PFSK-1 (cell line): Measurements from ENCODE around the gene SENP2.

ENCODE experiments used
- POLR2AphosphoS5 ChIP-seq: IDR thresholded peaks from 2 replicates; pipeline ENCODE4 v1.6.1; 2012; ENCODE audit warnings: low read depth, mild to moderate bottlenecking, control low read depth, low read length, moderate library complexity
- SIN3A ChIP-seq: IDR thresholded peaks from 2 replicates; pipeline ENCODE4 v1.6.1; 2012; ENCODE audit warnings: mild to moderate bottlenecking, low read length, moderate library complexity, borderline replicate concordance; ENCODE audit not compliant: insufficient read depth
- TAF1 ChIP-seq: IDR thresholded peaks from 2 replicates; pipeline ENCODE4 v1.6.1; 2012; ENCODE audit warnings: low read length, control low read depth, borderline replicate concordance; ENCODE audit not compliant: insufficient read depth
- TF ChIP-seq, protein P1 (sequence below), 2 experiments: IDR thresholded peaks; 2 replicates each; pipeline versions ENCODE4 v1.6.1 to v1.8.0; 2011 to 2012; ENCODE audit warnings: low read depth in 2 of 2, low read length in 2 of 2, control low read depth in 1 of 2, inconsistent platforms in 1 of 2, mild to moderate bottlenecking in 1 of 2, moderate library complexity in 1 of 2; ENCODE audit not compliant: insufficient read depth in 1 of 2

DNA sequence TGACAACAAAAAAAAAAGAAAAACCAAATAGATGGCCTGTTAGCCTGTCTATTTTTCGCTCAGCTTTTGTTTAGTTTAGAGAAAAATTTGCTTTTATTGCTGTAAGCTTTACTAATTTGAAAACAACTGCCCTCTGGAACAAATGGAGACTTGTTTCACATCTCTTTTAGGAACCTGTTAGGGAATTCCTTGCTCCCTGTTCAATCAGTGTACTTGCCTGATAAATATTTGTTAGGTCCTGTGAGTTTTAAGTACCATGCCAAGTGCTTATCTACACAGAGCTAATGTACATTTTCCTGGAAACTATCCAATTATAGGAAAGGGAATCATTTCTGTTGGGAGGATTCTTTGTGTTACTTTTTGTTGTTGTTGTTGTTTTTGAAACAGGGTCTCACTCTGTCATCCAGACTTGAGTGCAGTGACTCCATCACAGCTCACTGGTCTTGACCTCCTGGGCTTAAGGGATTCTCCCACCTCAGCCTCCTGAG, 30.2 kb upstream of the SENP2 start:
- no peak for TF ChIP-seq POLR2AphosphoS5
- TF ChIP-seq, protein P1, sequence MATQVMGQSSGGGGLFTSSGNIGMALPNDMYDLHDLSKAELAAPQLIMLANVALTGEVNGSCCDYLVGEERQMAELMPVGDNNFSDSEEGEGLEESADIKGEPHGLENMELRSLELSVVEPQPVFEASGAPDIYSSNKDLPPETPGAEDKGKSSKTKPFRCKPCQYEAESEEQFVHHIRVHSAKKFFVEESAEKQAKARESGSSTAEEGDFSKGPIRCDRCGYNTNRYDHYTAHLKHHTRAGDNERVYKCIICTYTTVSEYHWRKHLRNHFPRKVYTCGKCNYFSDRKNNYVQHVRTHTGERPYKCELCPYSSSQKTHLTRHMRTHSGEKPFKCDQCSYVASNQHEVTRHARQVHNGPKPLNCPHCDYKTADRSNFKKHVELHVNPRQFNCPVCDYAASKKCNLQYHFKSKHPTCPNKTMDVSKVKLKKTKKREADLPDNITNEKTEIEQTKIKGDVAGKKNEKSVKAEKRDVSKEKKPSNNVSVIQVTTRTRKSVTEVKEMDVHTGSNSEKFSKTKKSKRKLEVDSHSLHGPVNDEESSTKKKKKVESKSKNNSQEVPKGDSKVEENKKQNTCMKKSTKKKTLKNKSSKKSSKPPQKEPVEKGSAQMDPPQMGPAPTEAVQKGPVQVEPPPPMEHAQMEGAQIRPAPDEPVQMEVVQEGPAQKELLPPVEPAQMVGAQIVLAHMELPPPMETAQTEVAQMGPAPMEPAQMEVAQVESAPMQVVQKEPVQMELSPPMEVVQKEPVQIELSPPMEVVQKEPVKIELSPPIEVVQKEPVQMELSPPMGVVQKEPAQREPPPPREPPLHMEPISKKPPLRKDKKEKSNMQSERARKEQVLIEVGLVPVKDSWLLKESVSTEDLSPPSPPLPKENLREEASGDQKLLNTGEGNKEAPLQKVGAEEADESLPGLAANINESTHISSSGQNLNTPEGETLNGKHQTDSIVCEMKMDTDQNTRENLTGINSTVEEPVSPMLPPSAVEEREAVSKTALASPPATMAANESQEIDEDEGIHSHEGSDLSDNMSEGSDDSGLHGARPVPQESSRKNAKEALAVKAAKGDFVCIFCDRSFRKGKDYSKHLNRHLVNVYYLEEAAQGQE (IDR thresholded peaks at IDR 0.05; ENCODE audit: insufficient read depth in 1 of 2, low read depth in 2 of 2, low read length in 2 of 2), result no peak
- TF ChIP-seq TAF1, result no peak
- TF ChIP-seq SIN3A, result no peak
